Ecto neural progenitor cell (in vitro differentiated cells): Measurements from ENCODE around the gene G6PD.
A peak's percentile ranks its signal among the peaks of the same experiment; 100 is the strongest.
"Not testable (repeated sequence)": the region's sequence is repeated elsewhere in the genome, so short reads cannot be mapped to it uniquely, and the experiment has no call there.

Source experiments
- DNase-seq: peaks from one replicate; pipeline ENCODE4 v3.0.0-alpha.2; 2018; ENCODE audit warnings: low spot score

G6PD gene

GRCh38 chrX:154515090-154515965 lies 31.3 kb downstream of the G6PD start:
- DNase-seq: no peak

GRCh38 chrX:154513716-154514115 lies 32.9 kb downstream of the G6PD start:
- no peak for DNase-seq

- no peak for DNase-seq
Measured at GRCh38 chrX:154512879-154513553, 33.6 kb downstream of the G6PD start.

- DNase-seq: no peak
Measured at GRCh38 chrX:154511761-154512160, 34.9 kb downstream of the G6PD start.

- no peak for DNase-seq
Measured at GRCh38 chrX:154509455-154509854, 37.2 kb downstream of the G6PD start.

GRCh38 chrX:154508384-154508745 lies 38.3 kb downstream of the G6PD start:
- DNase-seq: no peak

GRCh38 chrX:154507673-154508383 lies 38.8 kb downstream of the G6PD start:
- no peak for DNase-seq

DNA sequence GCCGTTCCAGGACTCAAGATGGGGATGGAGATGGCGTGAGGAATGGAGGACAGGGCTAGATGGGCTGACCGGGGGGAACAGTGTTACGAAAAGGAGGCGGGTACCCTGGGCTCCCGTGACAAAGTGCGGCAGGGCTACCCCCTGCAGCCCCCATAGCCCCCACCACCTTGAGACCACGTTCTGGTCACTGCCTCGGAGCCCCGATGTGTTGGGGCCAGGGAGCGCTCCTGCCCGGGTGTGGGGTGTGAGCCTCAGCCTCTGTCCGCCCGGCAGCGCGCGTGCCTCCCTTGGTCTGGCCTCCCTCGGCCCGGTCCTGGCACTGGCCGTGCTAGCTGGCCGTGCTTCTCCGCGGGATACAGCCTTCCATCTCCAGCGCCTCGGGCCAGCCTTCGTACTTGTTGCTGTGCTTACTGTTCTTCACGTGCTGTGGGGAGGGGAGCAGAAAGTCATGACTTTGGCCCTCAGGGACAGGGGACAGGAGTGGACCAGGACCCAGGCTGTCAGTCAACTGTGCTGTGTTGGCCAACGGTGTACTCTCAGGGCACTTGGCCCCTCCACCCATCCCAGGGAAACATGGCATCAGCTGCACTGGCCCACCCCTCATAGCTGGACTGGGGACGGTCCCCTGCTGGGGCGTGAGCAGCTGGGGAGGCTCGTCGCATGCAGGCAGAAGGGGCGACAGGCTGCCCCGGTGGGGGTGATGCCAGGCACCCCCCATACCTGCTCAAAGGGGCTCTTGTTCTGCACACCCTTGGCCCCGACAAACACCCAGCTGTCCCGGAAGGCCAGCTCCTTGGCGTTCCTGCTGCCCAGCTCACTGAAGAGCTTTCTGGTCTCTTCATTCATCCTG lies 39.9 kb downstream of the G6PD start:
- no peak for DNase-seq

GRCh38 chrX:154505734-154506133 lies 40.9 kb downstream of the G6PD start:
- DNase-seq: no peak

DNA sequence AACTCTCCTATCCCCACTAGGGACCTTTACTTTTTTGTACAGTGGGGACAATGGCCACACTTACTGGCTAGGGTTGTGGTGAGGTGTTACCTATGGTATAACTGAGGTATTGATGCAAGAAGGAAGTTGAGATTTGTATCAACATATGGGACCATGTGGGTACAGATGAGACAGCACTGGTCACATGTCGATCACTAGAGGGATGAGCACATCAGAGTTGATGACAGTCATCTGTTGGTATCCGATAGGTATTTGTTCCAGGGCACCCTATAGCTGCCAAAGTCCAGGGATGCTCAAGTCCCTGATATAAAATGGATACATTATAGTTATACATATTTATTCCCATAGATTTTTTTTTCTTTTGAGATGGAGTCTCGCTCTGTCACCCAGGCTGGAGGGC lies 43.7 kb downstream of the G6PD start:
- DNase-seq: no peak

- DNase-seq: no peak
Measured at GRCh38 chrX:154502098-154502497, 44.5 kb downstream of the G6PD start.

DNA sequence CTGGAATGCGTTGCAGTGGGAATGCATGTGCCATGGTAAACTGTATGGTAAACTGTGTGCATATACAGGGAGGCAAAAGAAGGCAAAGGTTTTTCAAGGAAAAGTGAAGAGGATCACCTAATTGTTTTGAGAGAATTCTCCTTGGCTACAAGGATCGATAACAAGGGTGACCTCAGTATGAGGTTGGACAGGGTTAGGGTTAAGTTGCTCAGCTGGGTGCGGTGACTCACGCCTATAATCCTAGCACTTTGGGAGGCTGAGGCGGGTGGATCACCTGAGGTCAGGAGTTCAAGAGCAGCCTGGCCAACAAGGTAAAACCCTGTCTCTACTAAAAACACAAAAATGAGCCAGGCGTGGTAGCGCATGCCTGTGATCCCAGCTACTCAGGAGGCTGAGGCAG lies 45.2 kb downstream of the G6PD start:
- DNase-seq: not testable (repeated sequence)

DNA sequence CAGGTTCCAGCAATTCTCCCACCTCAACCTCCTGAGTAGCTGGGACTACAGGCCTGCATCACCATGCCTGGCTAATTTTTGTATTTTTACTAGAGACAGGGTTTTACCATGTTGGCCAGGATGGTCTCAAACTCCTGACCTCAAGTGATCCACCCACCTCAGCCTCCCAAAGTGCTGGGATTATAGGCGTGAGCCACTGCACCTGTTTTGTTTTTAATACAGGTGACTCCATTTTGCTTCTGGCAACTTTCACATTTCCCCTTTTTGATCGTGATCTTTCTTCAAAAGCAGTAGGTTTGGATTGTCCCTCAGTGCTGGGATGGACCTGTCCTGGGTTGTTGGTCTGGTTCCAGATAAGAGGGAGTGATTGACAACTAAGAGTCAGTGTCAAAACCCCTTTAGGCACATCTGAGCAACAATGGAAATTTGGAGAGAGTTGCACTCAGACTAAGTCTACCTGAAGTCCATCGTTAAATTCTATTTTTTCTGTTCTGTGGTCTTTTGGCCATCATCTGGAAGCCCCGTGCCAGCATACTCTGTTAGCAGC lies 50.0 kb downstream of the G6PD start:
- not testable (repeated sequence) for DNase-seq

DNA sequence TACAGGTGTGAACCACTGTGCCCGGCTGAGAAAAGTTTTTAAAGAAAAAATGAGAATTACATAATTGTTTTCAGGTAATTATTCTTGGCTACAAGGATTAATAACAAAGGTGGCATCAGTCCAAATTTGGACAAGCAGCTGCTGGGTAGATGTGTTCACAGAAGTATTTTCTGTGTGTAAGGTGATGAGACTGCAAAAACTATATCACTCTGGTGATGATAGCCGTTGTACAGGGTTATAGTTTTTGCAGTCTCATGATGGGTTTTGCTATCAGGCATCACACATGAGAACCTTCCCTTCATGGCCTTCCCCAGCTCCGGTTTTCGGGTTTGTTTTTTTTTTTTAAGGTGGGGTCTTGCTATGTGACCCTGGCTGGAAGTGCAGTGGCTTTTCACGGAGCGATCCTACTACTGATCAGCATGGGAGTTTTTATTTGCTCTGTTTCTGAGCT lies 51.1 kb downstream of the G6PD start:
- no peak for DNase-seq

DNA sequence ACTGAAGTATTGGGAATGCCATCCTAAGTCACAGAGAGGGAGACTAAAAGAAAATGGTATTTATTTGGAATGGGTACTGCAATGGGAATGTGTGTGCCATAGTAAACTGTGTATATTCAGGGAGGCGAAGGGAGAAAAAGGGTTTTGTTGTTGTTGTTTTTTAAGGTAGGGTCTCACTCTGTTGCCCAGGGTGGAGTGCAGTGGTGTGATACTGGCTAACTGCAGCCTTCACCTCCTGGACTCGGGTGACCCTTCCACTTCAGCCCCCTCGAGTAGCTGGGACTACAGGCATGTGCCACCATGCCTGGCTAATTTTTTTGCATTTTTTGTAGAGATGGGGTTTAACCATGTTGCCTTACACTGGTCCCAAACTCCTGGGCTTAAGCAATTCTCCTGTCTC lies 51.9 kb downstream of the G6PD start:
- DNase-seq: no peak

- DNase-seq: peak; percentile 93
Measured at GRCh38 chrX:154490414-154491083, 56.1 kb downstream of the G6PD start, which contains the start of gene SLC10A3. TSS of gene SLC10A3 (minus strand) at chrX:154490629. CDS start at chrX:154488940, 1,689 bp downstream.

DNA sequence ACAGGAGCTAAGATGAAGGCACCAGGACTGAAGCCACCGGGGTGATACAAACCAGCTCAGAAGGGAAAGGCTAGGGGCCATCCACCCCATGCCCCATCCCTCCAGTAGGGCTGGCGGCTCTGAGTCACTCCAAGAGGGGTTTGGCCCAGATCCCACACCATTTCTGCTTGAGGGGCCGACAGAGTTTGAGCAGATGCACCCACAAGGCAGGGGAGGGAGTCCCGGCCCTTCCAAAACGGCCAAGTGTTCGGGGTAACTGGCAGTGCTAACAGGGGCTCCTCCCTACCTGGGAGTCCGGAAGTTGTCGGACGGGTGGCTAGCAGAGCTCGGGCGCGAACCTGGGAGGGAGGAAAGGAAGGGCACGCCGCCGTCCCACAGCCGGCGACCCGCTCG lies 56.6 kb downstream of the G6PD start:
- no peak for DNase-seq

DNA sequence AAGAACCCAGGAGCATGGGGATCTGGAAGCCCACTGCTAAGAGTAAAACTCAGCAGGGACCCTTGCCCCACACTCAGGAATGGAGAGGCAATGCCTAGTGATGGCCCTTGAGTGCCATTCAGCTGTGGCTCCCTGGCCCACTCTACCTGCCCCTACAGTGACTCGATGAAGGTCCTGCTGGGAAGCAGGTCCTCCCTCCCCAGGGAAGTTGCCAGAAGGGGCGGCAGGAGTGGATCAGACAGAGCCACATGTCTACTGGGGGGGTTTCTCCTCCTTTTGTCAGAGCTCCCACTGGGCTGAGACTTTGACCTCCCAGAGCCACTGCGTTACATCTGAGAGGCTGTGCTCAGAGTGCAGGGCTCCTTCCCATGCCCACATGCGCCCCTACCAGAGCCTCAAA lies 57.5 kb downstream of the G6PD start:
- peak; percentile 37 for DNase-seq

GRCh38 chrX:154488336-154489075 lies 58.1 kb downstream of the G6PD start:
- DNase-seq: peak; percentile 38
